Heart right ventricle (tissue), 16 donors: ENCODE data around the gene ALG2. TPM values are rescaled to one million over a fixed set of nuclear protein-coding genes. Genes with fewer than 3 reads are reported as not detected.

ENCODE experiments used
- ATAC-seq, 8 donors: fragments of 200-7000 bp; cut with Tn5 transposase; one replicate each; pipeline ENCODE4 v1.9.1; 2020; ENCODE audit warnings: mild to moderate bottlenecking in 8 of 8, moderate library complexity in 8 of 8, moderate number of reproducible peaks in 1 of 8
- DNase-seq, 2 donors: peaks; one replicate each; pipeline ENCODE4 v3.0.0-alpha.2; 2020
- H3K27ac ChIP-seq, 10 donors: fragments of 200-600 bp; sonication (generic) in 2 of 10; one replicate each; pipeline versions ENCODE4 v1.5.0 to v1.8.0; 2020 to 2022; ENCODE audit warnings: mild to moderate bottlenecking in 3 of 10
- H3K27me3 ChIP-seq, 7 donors: fragments of 200-600 bp; one replicate each; pipeline ENCODE4 v1.8.0; 2021 to 2022; ENCODE audit warnings: mild to moderate bottlenecking in 2 of 7
- H3K36me3 ChIP-seq, 9 donors: fragments of 200-600 bp; sonication (generic) in 1 of 9; one replicate each; pipeline versions ENCODE4 v1.5.0 to v1.8.0; 2020 to 2022; ENCODE audit warnings: mild to moderate bottlenecking in 2 of 9
- H3K4me1 ChIP-seq, 9 donors: fragments of 200-600 bp; sonication (generic) in 1 of 9; one replicate each; pipeline versions ENCODE4 v1.5.0 to v1.8.0; 2020 to 2022; ENCODE audit warnings: mild to moderate bottlenecking in 4 of 9
- H3K4me3 ChIP-seq, 10 donors: fragments of 200-600 bp; sonication (generic) in 2 of 10; one replicate each; pipeline versions ENCODE4 v1.5.0 to v1.8.0; 2020 to 2022; ENCODE audit warnings: mild to moderate bottlenecking in 7 of 10, moderate library complexity in 2 of 10
- H3K9me3 ChIP-seq, 11 donors: fragments of 200-600 bp in 10 of 11; sonication (generic) in 2 of 11; one replicate each; pipeline versions ENCODE4 v1.5.0 to v1.8.0; 2013 to 2022; ENCODE audit warnings: mild to moderate bottlenecking in 2 of 11, control low read depth in 1 of 11, moderate library complexity in 1 of 11
- WGBS, 2 donors: extraction: QIAGEN DNeasy Blood & Tissue Kit; methylation state at CpG; one replicate each; pipeline ENCODE4 v1.1.7; 2013; ENCODE audit warnings: inconsistent platforms in 1 of 2; 5-methylcytosine and 5-hydroxymethylcytosine counted together
- intact Hi-C, 10 donors: fragments of 100-400 bp; cut with DNase I; formaldehyde crosslinking; loops; one replicate each; pipeline versions ENCODE4 v1.11.1 to v1.14.2; 2022
- polyA plus RNA-seq, 2 donors: library from polyadenylated mRNA; stranded (reverse); fragments of 200-250 nt; gene quantifications; one replicate each; pipeline ENCODE4 v1.2.3, GENCODE V29; 2013
- total RNA-seq, 10 donors: library from RNA; stranded (reverse); fragmentation: NEBNext Ultra II Directional in 3 of 10; extraction: Animal tissue kit (Norgen Biotek cat#: 25700) in 3 of 10; gene quantifications; one replicate each; pipeline versions ENCODE4 v1.2.1 to v1.2.4, GENCODE V29; 2021 to 2023
- TF ChIP-seq, protein P1 (sequence below), 9 donors: fragments of 200-600 bp; sonication (generic) in 2 of 9; IDR thresholded peaks; one replicate each; pipeline versions ENCODE4 v1.5.0 to v1.8.0; 2021 to 2022; ENCODE audit warnings: antibody characterized with exemption in 9 of 9, mild to moderate bottlenecking in 5 of 9, moderate library complexity in 1 of 9
- donor health status: Arrhythmogenic right ventricular cardiomyopathy.
- donor health status: ischemic (EF 13 %, LVEDD 7.1; RV severe dilation, severe dysfunction).
- donor health status: healthy with polysubstance abuse.
- donor health status: DM: no; HTN: yes; CAD: no.
- donor health status: DM: no; HTN: no; CAD: no.
- donor health status: ischemic (EF 25% LVEDD 6.9; RV normal size, moderate dysfunction).
- donor health status: ischemic (EF 25% LVEDD 5.7; RV mildly dilated, moderate dysfunction).
- donor health status: healthy.
- donor health status: DM: yes; HTN: yes; CAD: no.
- donor health status: Ischemic cardiomyopathy.
- donor health status: ischemic (EF 35%, LVEDD 5.7; RV mildly dilated, moderate dysfunction).
- donor health status: nonischemic (EF 11% LVEDD 7.7; RV severe dilation, severe dysfunction).
- donor health status: DM: yes; HTN: yes; CAD: no.
- donor health status: PGD.
- donor health status: ischemic (EF 29% LVEDD 5.4; RV normal size, mild dysfunction).
- donor health status: nonischemic (EF 23%, LVEDD 6.1; RV moderate dilation, normal function).

The ALG2 gene
- total and polyA plus RNA-seq, 12 donors = 10.6 to 27.3 (median 15.0) TPM

DNA sequence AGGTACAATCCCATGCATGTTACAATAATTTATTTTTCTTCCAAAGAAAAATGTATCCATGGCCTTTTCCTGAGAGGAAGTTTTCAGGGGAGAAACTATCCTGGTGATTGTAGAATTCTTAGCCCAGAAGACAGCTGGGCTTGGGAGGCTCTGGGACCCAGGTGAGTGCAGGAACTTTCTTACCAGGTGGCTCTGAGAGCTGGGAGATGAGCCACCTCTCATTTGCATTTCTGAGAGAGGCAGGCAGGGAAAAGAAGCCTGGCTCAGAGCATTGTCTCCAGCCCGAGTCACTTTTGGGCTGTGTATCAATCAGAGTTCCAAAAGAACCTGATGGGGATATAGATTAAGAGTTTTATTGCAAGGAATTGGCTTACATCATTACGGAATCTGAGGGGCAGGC is 52.7 kb downstream of the ALG2 start:
- intact Hi-C loops = loop anchor here in 1 of 10 donors (10.0 kb wide), 1 partner anchor 1416 kb away; no protein-coding TSS in a partner anchor
- H3K9me3 ChIP-seq = no peaks in the 10 kb centered on the region
- no peak for DNase-seq

GRCh38 chr9:99167694-99168093 is 54.0 kb downstream of the ALG2 start:
- ATAC-seq (no peak), DNase-seq (no peak)
- peaks cover 0 to 20% (median 0%) of the 10 kb centered on the region in 7 donors for H3K27me3 ChIP-seq
- no peaks in the 10 kb centered on the region for H3K36me3 ChIP-seq
- H3K27ac ChIP-seq = no peak overlapping the region
- H3K4me3 ChIP-seq = no peak overlapping the region
- no peaks in the 10 kb centered on the region for H3K9me3 ChIP-seq
- no peaks in the 10 kb centered on the region for H3K4me1 ChIP-seq
- intact Hi-C loops = loop anchor here in 2 of 10 donors (1.0 to 10.0 kb wide), 2 partner anchors 19 to 1417 kb away; no protein-coding TSS in a partner anchor
- 77 to 81% methylated on average over 3 of the region's 3 CpGs for WGBS, 2 donors
- TF ChIP-seq, protein P1, sequence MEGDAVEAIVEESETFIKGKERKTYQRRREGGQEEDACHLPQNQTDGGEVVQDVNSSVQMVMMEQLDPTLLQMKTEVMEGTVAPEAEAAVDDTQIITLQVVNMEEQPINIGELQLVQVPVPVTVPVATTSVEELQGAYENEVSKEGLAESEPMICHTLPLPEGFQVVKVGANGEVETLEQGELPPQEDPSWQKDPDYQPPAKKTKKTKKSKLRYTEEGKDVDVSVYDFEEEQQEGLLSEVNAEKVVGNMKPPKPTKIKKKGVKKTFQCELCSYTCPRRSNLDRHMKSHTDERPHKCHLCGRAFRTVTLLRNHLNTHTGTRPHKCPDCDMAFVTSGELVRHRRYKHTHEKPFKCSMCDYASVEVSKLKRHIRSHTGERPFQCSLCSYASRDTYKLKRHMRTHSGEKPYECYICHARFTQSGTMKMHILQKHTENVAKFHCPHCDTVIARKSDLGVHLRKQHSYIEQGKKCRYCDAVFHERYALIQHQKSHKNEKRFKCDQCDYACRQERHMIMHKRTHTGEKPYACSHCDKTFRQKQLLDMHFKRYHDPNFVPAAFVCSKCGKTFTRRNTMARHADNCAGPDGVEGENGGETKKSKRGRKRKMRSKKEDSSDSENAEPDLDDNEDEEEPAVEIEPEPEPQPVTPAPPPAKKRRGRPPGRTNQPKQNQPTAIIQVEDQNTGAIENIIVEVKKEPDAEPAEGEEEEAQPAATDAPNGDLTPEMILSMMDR (IDR thresholded peaks at IDR 0.05) = no peak

More for the DNA sequence above, 52.7 kb downstream of the ALG2 start:
- H3K27ac ChIP-seq = no peak overlapping the region
- ATAC-seq = no peak
- no peaks in the 10 kb centered on the region for H3K36me3 ChIP-seq
- no peak overlapping the region for H3K4me3 ChIP-seq
- TF ChIP-seq, protein P1 (IDR thresholded peaks at IDR 0.05) = no peak
- 79 to 82% methylated on average over 2 of the region's 2 CpGs for WGBS, 2 donors
- H3K4me1 ChIP-seq = no peaks in the 10 kb centered on the region
- H3K27me3 ChIP-seq = peaks cover 0 to 23% (median 0%) of the 10 kb centered on the region in 7 donors

DNA sequence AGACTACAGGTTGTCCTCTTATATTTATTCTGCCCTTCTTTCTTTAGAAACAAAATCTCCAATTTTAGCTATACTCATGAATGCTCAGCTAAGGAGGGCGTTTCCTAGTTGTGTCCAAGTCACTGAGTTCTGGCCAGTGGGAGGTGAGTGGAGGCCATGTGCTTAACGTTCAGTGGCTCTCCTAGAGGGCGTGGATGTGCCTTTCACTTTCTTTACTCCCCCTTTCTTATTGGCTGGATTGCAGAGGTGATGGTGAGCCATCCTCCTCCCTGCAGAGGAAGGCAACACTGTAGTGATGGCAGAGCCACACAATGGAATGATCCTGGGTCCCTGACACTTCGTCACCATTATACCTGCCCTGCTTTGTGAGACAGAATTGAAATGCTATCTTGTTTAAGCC is 54.6 kb downstream of the ALG2 start:
- Histone ChIP-seq H3K4me1 (no peaks in the 10 kb centered on the region), H3K27me3 (peaks cover 0 to 20% (median 0%) of the 10 kb centered on the region in 7 donors), H3K9me3 (no peaks in the 10 kb centered on the region), H3K4me3 (no peak overlapping the region), H3K36me3 (no peaks in the 10 kb centered on the region), H3K27ac (no peak overlapping the region)
- DNase-seq = no peak
- WGBS, 2 donors = 72 to 75% methylated on average over 4 of the region's 4 CpGs
- TF ChIP-seq, protein P1 (IDR thresholded peaks at IDR 0.05) = no peak
- intact Hi-C loops = loop anchor here in 1 of 10 donors (10.0 kb wide), 1 partner anchor 1418 kb away; no protein-coding TSS in a partner anchor
- ATAC-seq = no peak

Other genes starting within 250 kb of the ALG2 start
- gene TGFBR1, start 116.8 kb downstream of the ALG2 start, total RNA-seq = 10 to 100 TPM; 10.7 to 25.4 (median 15.0) TPM
- gene TGFBR1, start 116.8 kb downstream of the ALG2 start, polyA plus RNA-seq = 1 to 10 TPM; 4.9 to 5.9 TPM
- 10 to 100 TPM; 24.1 to 72.6 (median 32.9) TPM for gene SEC61B, start 340 bp upstream of the ALG2 start, total RNA-seq
- gene SEC61B, start 340 bp upstream of the ALG2 start, polyA plus RNA-seq = 100 to 1,000 TPM in 1 of 2 donors, 10 to 100 TPM in 1; 77.5 to 177 TPM